ENCODE data around the gene PLPP2.
"Not testable (repeated sequence)": the region's sequence is repeated elsewhere in the genome, so short reads cannot be mapped to it uniquely, and the experiment has no call there.

DNA sequence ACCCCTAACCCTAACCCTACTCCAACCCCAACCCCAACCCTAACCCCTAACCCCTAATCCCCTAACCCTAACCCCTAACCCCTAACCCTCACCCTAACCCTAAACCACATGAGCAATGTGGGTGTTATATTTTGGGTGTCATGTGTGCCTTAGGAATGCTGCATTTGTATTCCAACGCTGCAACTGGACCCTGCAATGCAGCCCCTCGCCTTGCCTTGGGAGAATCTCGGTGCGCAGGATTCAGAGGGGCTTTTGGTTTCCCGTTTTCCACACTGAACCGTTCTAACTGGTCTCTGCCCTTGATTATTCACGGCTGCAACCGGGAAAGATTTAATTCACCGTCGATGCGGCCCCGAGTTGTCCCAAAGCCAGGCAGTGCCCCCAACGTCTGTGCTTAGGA, 45.3 kb downstream of the PLPP2 start:
- TF ChIP-seq CREB1 (IDR thresholded peaks at IDR 0.05); CREB1 (CRISPR knock-in tag; IDR thresholded peaks at IDR 0.05); KLF16 (CRISPR knock-in tag; IDR thresholded peaks at IDR 0.05); TCF12 (IDR thresholded peaks at IDR 0.05); TCF12 (CRISPR knock-in tag; IDR thresholded peaks at IDR 0.05); RAD51 (IDR thresholded peaks at IDR 0.05; ENCODE audit: borderline replicate concordance); HOXA5 (CRISPR knock-in tag; IDR thresholded peaks at IDR 0.05); BHLHE40 (IDR thresholded peaks at IDR 0.05; ENCODE audit: low read length); ELF4 (CRISPR knock-in tag; IDR thresholded peaks at IDR 0.05; ENCODE audit: borderline replicate concordance); ZBTB21 (CRISPR knock-in tag; IDR thresholded peaks at IDR 0.05): not testable (repeated sequence)
- TF ChIP-seq, protein P1, sequence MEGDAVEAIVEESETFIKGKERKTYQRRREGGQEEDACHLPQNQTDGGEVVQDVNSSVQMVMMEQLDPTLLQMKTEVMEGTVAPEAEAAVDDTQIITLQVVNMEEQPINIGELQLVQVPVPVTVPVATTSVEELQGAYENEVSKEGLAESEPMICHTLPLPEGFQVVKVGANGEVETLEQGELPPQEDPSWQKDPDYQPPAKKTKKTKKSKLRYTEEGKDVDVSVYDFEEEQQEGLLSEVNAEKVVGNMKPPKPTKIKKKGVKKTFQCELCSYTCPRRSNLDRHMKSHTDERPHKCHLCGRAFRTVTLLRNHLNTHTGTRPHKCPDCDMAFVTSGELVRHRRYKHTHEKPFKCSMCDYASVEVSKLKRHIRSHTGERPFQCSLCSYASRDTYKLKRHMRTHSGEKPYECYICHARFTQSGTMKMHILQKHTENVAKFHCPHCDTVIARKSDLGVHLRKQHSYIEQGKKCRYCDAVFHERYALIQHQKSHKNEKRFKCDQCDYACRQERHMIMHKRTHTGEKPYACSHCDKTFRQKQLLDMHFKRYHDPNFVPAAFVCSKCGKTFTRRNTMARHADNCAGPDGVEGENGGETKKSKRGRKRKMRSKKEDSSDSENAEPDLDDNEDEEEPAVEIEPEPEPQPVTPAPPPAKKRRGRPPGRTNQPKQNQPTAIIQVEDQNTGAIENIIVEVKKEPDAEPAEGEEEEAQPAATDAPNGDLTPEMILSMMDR (CRISPR knock-in tag; IDR thresholded peaks at IDR 0.05), result not testable (repeated sequence)
- TF ChIP-seq, protein P2, sequence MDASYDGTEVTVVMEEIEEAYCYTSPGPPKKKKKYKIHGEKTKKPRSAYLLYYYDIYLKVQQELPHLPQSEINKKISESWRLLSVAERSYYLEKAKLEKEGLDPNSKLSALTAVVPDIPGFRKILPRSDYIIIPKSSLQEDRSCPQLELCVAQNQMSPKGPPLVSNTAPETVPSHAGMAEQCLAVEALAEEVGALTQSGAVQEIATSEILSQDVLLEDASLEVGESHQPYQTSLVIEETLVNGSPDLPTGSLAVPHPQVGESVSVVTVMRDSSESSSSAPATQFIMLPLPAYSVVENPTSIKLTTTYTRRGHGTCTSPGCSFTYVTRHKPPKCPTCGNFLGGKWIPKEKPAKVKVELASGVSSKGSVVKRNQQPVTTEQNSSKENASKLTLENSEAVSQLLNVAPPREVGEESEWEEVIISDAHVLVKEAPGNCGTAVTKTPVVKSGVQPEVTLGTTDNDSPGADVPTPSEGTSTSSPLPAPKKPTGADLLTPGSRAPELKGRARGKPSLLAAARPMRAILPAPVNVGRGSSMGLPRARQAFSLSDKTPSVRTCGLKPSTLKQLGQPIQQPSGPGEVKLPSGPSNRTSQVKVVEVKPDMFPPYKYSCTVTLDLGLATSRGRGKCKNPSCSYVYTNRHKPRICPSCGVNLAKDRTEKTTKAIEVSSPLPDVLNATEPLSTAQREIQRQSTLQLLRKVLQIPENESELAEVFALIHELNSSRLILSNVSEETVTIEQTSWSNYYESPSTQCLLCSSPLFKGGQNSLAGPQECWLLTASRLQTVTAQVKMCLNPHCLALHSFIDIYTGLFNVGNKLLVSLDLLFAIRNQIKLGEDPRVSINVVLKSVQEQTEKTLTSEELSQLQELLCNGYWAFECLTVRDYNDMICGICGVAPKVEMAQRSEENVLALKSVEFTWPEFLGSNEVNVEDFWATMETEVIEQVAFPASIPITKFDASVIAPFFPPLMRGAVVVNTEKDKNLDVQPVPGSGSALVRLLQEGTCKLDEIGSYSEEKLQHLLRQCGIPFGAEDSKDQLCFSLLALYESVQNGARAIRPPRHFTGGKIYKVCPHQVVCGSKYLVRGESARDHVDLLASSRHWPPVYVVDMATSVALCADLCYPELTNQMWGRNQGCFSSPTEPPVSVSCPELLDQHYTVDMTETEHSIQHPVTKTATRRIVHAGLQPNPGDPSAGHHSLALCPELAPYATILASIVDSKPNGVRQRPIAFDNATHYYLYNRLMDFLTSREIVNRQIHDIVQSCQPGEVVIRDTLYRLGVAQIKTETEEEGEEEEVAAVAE (CRISPR knock-in tag; IDR thresholded peaks at IDR 0.05; ENCODE audit: borderline replicate concordance), result not testable (repeated sequence)
